HL-60/S4 (cell line): ENCODE data around the gene SATB2.

ENCODE experiments used
- in situ Hi-C: fragments of 300-500 bp; cut with MboI; formaldehyde crosslinking; loops from 2 replicates; pipeline ENCODE4 v1.14.3; 2022; ENCODE audit warnings: low sequenced_read_pairs

The SATB2 gene

DNA sequence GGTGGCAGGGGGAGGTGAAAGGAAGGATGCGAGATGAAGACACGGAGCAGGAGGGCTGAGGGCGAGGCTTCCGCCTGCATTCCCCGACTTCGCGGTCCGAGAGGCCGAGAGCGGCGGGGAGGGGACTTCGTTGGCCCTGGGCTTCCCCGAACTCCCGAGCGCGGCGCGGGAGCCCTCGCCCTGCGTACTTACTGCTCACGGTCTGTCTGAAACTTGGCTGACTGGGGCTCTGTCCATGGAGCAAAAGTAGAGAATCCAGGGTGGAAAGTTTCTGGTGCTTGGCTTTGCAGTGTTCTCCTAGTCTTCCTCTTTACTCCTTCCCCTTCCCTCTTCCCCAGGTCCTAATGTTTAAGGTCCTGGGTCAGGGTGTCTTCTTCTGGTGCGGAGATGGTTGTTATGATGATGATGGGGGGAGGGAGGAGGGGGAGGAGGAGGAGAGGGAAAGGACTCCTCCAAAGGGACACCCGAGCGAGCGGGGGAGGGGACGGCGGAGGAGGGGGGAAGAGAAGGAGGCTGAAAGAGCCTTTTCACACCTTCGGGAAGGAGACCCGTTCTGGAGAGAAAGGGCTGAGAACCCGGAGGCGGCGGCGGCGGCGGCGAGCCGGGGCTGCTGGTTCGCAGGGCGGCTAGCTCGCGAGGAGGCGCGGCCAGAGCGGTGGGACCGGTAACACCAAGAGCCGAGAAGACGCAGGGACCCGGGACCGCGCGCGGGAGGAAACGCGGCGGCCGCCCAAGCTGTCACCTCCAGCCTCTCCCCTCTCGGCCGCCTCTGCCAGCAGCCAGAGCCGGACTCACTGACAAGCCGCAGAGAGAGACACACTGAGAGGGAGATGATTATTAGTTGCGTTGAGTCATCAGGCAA lies at the start of gene SATB2:
TSS of gene SATB2 (minus strand) at position 793 of the 862 bp plus-strand sequence. CDS start 1,902 bp downstream, outside the sequence.
- in situ Hi-C loops, result no loop called here

DNA sequence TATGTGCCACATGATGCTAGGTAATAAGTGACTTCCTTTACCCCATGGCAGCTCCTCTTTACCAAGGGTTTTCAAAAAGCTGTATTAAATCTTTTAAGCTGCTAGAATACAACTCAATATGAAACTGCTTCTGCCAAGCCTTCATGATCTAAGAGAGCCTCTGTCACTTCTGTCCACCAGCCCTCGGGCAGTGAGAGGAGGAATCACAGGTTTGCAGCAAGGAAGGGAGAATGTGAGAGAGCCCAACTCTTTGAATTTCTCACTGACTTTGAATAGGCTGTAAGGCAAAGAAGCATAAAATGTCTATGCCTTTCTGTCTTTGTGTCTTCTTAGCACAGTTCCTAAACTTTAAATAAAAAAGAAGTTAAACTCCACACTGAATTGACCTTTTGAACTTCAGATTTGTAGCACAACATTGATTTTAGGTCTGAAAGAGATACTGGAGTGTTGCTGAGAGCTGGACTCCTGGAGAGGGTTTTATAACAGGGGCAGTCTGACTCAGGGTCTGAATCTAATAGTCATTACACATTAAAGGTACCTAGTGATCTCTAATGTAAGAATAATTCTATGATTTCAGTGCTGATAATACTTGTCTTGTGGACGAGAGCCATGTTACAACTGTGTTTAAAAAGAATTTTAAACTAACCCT lies 48.1 kb upstream of the SATB2 start:
- in situ Hi-C loops, result no loop called here

DNA sequence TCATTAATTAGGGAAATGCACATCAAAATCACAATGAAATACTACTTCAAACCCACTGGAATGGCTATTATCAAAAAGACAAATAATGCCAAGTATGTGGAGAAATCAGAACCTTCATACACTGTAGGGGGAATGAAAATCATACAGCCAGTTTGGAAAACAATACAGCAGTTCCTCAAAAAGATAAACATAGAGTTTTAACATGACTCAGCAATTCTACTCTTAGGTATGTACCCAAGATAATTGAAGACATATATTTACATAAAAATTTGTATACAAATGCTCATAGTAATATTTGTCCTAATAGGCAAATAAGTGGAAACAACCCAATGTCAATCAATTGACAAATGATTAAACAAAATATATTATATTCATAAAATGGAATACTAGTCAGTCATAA lies 45.4 kb upstream of the SATB2 start:
- in situ Hi-C loops, result no loop called here

DNA sequence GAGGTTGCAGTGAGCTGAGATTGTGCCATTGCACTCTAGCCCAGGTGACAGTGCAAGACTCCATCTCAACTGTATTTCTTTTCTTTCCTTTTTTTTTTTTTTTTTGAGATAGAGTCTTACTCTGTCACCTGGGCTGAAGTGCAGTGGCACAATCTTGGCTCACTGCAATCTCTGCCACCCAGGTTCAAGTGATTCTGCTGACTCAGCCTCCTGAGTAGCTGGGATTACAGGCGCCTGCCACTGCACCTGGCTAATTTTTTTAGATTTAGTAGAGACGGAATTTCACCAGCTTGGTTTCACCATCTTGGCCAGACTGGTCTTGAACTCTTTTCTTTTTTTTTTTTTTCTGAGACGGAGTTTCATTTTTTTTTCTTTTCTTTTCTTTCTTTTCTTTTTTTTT lies 41.3 kb upstream of the SATB2 start:
- in situ Hi-C loops, result loop anchor here (25.0 kb wide), 2 partner anchors 837 to 1187 kb away; no protein-coding TSS in a partner anchor

DNA sequence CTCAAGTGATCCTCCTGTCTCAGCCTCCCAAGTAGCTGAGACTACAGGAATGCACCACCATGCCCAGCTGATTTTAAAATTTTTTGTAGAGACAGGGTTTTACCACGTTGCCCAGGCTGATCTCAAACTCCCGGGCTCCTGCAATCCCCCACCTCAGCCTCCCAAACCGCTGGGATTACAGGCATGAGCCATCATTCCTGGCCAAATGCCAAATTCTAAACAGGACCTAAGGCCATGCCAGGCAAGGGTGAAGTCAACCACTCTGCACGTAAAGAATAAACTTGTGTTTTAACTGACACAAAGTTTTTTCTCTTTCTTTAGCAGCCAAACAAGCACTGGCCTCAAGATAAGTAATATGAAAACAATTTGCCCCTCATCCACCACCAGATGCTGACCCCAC lies 37.4 kb upstream of the SATB2 start:
- in situ Hi-C loops, result loop anchor here (25.0 kb wide), 2 partner anchors 833 to 1183 kb away; no protein-coding TSS in a partner anchor

GRCh38 chr2:199490049-199490448 lies 32.3 kb upstream of the SATB2 start:
- in situ Hi-C loops, result loop anchor here (25.0 kb wide), 2 partner anchors 828 to 1178 kb away; no protein-coding TSS in a partner anchor

- in situ Hi-C loops, result loop anchor here (25.0 kb wide), 2 partner anchors 827 to 1177 kb away; no protein-coding TSS in a partner anchor
Measured at GRCh38 chr2:199488772-199489400, 31.1 kb upstream of the SATB2 start.

DNA sequence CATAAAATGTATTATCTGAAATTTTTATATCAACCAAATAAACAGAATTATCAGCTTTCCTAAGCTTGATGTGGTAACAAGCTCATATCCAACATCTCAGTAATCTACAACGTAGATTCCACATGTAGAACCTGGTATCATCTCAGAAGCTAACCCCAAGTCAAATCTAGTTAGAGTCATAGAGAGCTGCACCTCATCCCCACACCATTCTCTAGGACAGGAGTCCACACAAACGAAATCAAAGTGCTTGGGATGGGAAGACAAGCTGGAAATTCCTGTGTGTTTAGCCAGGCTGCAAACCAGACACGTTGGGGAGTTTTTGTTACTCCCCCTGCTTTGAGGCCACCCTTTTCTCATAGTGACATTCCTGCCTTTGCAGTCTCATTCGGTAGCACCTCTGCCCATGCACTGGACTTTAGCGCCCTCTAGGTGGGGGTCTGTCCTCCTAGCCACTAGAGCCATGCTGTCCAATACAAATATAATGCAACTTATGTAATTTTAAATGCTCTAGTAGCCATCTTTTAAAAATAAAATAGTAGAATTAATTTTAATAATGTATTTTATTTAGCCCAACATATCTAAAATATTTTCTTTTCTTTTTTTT lies 28.1 kb upstream of the SATB2 start:
- in situ Hi-C loops, result loop anchor here (25.0 kb wide), 2 partner anchors 824 to 1174 kb away; no protein-coding TSS in a partner anchor

DNA sequence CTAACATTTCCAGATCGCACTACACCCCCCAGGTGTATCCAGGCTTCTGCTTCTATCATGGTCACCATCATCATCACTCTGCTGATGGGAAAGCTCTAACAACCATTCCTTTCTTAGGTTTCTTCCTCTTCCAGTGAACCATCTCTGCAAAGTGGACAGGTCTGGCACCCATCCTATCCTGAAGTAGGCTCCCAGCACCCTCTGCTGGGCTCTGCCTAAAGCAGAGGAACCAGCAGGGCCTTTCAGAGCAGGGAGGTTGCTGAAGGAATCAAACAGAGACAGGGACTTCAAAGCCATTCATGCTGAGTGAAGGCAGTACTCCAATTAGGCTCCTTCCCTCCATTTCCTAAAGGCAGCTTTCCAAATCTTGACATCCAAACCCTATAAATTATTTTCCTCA lies 27.2 kb upstream of the SATB2 start:
- in situ Hi-C loops, result loop anchor here (25.0 kb wide), 2 partner anchors 823 to 1173 kb away; no protein-coding TSS in a partner anchor

DNA sequence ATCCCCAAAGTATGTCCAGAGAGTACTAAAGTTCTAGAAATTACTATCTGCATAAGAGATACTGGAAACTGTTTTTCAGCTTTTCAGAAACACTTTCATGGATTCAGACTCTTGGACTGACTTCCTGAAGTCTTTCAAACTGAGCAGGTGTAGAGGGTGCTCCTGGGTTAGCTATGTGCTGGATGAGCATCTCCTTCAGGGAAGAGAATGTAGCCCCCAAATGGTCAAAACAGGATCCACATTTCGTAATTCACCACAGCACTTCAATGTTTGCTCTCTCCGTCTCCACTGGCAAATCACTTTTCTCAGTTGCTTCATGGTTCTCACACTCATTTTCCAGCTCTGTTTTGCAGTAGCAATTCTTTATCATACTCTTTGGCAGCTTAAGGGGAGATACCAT lies 23.2 kb upstream of the SATB2 start:
- in situ Hi-C loops, result loop anchor here (25.0 kb wide), 2 partner anchors 819 to 1169 kb away; no protein-coding TSS in a partner anchor

DNA sequence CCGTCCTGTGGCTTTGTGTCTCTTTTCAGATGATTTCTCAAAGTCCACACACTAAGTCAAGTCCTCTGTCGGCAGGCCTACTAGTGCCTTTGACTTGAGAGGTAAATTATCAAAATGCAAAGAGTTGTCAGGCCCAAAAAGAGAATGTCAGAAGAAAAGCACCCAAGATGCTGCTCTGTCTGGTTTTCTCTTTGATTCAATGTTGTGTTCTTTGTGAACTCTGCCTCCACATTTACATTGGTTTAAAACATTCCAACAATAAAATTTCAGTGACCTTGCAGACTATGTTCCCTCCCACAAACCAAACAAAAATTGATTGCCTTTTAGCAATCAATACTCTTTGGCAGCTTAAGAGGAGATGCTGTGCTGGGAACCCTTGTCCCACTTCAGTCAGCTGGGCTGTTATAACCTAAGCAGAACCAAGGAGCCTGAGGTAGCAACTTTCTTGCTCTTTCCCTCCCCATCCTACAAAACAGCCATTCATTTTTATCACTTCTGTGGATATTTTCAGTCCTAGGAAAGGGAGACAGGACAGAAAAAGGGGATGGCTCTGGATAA lies 19.6 kb upstream of the SATB2 start:
- in situ Hi-C loops, result loop anchor here (25.0 kb wide), 2 partner anchors 815 to 1165 kb away; no protein-coding TSS in a partner anchor

DNA sequence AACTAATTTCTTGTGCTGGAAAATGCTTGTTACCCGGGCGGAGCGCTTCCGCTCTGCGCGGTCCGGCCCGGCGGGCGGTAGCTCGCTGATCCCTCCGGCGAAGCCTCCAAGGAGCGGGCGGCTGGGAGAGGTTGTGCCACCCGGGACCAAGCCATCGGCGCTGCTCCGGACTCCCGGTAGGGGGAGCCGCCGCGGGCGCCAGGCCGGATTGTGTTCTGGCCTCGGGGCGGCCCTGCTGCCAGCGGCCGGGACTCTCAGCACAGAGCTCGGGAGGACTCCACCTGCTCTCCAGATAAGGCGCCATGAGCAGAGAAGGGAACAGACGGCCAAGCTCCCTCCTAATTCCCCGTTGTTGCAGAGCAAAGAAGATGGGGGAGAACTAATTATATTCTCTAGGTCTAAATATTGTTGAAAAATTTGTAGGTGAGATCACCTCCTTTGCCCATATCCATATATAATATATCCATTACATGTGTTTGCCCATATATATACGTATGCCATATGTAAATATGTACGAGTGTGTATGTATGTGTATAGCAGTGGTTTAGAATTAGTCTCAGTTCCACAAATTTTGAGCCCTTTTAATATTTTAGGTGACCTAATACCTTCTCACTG lies 13.8 kb upstream of the SATB2 start:
- in situ Hi-C loops, result no loop called here

DNA sequence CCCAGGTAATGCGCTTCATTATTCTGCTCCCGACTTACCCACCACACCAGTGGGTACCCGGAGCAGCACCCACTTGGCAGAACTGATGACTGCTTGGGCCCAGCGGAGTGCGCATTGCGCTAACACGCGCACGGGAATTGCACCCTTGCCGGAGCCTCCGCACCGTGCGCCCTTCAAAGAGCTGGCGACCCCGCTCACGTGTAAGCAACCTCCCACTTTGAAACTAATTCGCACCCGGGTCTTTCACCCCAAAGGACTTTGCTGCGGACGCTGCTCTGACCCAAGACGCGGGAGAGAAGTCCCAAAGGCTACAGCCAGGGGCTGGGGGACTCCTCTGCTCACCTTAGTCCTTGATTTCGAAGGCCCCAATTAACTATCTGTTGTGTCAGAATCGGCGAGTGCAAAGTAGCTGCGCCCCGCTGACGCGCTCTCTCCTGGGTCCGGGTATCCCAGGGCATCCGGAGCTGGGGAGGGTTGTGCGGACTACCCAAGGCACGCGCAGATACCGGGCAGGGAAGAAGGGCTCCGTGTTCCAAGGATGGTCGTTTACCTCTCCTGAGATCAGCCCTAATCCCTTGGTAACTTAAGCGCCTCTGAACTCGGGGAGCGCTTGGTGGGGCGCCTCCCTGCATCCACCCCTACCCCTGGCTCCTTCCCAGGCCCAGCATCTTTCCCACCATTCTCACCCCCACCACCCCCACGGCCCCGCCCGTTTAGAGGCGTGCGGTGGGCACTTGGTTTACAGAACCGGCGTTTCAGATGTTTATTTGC lies 13.1 kb upstream of the SATB2 start:
- in situ Hi-C loops, result no loop called here

DNA sequence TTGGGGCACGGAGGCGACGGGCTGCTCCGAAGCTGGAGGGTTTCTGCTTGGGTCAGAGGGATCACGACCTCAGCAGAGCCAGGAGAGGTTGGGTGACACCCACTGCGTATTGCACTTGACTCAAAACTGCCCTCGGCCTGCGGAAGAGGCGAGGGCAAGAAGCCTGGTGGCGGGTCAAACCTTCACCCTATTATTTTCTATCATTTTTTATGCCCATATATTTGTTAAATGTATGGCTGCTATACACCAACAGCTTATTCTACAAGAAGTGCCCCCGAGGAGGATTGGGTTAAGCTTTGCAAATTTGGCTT lies 12.6 kb upstream of the SATB2 start:
- in situ Hi-C loops, result no loop called here

GRCh38 chr2:199469514-199470360 lies 12.0 kb upstream of the SATB2 start:
- in situ Hi-C loops, result no loop called here

- in situ Hi-C loops, result no loop called here
Measured at GRCh38 chr2:199468561-199469513, 11.1 kb upstream of the SATB2 start.

GRCh38 chr2:199467066-199467822 lies 9.5 kb upstream of the SATB2 start:
- in situ Hi-C loops, result no loop called here
